Suppressor macrophage treated with lipopolysaccharide for 4 hours (primary cell): ENCODE results near the gene LAMB1.
A peak's percentile ranks its signal among the peaks of the same experiment; 100 is the strongest.

Experiments
- DNase-seq: peaks from one replicate; pipeline ENCODE4 v3.0.0-alpha.2; 2020

The LAMB1 gene

GRCh38 chr7:107996072-107996882 lies 6.7 kb downstream of the LAMB1 start:
- DNase-seq = no peak

GRCh38 chr7:107995184-107996071 lies 7.5 kb downstream of the LAMB1 start:
- DNase-seq = no peak

DNA sequence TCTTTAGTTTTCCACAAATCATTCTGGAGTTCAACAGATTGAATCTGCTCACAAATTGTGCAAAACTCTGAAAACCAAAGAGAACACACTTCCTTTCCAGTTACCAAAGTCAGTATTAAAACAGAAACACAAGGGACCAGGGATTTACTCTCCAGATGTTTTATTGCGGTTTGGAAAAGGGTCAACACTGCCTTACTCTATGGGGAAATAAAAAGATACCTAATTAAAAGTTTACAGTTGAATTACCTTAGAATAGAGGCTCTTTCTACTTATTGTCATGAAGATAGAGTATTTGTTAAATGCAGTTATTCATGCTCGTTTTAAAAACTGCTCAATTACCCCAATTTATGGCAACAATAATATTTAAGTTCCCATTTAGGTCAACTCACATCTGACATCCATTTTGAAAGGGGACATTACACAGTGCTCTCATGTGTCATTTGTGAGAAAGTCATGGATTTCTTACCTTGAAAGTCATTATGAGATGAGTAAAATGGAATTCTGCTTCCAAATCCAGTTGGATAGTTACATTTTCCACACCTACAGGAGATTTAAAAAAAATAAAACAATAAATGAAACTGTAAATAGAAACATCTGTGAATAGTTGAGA lies 8.4 kb downstream of the LAMB1 start:
- no peak for DNase-seq

DNA sequence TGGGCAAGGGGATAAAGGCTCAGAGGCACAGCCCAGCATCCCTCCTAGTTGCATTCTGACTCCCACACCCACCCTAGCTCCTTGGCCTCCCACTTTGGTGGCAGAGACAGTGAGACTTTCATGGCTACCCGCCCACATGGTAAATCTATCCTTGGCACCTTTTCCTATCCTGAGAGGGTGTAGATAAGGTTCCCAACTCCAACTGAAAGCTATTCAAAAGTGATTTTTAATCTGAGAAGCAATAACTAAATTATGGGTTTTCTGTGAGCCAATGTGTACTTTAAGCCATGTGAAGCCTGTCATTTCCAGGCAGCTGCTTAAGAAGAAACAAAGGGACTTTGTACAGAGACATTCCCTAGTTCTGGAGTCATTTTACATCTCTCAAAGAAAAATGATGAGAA lies 9.1 kb downstream of the LAMB1 start:
- DNase-seq = no peak

DNA sequence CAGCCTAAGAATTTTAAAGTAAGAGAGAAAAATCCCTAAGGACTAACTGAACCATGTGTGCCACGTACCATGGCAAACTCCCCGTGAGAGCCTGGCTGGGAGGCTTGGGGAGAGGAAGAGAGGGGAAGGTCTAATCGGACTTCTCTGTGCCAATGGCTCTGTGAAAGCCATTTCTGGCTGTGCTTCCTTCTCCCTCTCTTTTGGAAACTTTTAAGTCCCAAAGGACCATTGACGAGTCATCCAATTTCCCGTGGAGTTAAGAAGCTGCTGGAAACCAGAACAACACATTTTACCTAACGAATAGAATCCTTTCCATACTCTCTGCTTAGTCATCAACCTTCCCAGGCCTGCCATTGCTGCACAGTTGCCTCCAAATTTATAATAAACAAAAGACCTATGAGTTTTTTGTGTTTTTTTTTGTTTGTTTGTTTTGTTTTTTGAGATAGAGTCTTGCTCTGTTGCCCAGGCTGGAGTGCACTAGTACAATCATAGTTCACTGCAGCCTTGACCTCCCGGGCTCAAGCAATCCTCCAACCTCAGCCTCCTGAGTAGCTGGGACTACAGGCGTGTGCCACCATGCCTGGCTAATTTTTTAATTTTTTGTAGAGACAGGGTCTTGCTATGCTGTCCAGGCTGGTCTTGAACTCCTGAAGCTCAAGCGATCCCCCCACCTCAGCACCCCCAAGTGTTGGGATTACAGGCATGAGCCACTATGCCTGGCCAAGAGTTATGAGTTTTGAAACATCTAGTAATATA lies 13.2 kb downstream of the LAMB1 start:
- no peak for DNase-seq

- DNase-seq = no peak
These were observed 20.0 kb downstream of the LAMB1 start for GRCh38 chr7:107982918-107983389.

DNA sequence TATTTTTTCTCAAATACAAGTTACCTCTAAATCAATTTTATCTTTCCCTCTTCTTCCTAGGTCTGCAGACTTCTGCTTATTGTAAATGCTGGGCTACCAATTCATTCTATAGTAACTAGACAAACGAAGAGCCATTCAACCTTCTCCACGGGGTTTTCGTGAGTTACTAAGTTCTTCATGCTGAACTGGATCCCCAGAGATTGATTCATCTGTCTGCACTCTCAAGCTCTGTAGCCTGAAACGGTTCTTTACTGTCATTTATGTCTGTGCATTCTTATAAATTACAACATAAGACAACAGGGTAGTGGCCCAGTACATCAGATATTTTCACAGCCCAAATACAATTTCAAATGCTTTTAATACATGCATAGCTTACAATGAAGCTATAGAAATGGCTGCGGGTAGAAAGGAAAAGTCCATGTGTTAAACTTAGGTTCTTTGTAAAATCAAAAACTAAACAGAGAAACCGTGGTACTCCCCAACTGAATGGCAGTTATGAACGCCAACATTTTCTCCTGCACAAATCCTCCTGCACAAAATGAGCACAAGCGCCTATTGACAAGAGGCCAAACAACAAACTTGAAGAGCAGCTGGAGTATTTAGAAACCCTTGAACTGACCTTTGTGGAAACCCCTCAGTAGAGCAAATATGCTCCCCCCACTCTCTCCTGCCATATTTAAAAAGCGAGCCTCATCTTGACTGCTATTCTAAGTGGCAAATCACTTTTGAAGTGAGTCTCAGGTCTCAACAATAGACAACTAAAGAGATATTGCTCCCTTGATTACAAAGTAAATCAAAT lies 20.7 kb downstream of the LAMB1 start:
- DNase-seq = no peak

DNA sequence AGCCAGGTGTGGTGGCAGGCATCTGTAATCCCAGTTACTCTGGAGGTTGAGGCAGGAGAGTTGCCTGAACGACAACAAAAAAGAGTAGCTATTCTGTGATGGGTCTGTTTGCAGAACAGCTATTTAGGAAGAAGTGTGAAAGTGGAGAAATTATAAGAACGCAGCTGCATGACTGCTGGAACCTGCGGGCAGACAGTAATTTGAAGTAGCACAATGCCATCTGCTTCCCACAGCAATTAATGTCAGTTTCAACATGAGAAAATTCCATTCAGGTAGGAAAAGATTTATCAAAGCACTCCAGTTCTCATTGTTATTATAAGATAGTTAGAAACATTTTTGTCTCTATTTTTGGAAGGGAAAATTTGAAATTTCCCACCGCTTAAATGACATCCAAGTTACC lies 21.5 kb downstream of the LAMB1 start:
- DNase-seq = no peak

- no peak for DNase-seq
These were observed 22.2 kb downstream of the LAMB1 start for GRCh38 chr7:107980671-107981190.

DNA sequence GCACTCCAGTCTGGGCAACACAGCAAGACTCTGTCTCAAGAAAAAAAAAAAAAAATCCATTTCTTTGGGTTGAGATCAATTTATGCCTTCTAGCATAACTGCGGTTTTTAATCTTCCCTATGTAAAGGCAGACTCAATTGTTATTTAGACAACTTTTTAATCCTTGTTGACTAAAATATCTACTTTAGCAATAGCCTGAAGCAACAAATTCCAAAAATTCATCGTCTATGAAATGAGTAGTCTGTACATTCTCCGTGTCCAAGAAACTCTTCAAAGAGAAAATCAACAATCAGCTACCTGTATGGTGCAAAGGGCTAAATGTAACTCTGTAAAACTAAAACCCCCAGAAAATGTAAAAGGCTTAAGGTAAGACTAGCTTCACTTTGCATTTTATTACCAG lies 22.8 kb downstream of the LAMB1 start:
- no peak for DNase-seq

DNA sequence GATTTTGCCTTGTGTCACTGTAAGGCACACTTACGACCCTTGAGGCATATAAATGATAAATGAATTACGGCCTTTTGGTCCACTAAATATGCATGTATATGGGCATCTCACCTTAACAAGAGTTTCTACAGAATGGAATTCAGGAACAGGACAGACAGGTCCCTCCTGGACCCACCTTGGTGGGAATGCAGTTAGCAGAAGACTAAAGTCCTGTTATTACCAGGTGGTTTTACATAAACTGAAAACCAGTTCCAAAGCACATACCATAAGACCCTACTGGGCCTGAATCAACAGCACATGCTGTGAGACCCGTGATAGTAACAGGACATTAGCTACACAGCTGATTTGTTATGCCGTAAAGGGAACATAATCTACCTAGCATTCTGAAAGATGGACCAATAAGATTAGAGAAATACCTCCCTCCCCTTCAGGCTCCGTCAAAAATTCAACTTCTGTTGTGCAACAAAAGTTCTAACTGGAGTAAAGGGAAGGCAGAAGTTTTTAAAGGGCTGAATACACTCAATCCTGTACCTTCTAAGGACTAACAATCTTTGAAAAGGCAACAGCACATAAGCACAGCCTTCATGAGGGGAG lies 24.0 kb downstream of the LAMB1 start:
- DNase-seq = no peak

GRCh38 chr7:107977048-107977447 lies 25.9 kb downstream of the LAMB1 start:
- no peak for DNase-seq

GRCh38 chr7:107976620-107977019 lies 26.3 kb downstream of the LAMB1 start:
- DNase-seq = no peak

GRCh38 chr7:107975394-107976013 lies 27.5 kb downstream of the LAMB1 start:
- no peak for DNase-seq

DNA sequence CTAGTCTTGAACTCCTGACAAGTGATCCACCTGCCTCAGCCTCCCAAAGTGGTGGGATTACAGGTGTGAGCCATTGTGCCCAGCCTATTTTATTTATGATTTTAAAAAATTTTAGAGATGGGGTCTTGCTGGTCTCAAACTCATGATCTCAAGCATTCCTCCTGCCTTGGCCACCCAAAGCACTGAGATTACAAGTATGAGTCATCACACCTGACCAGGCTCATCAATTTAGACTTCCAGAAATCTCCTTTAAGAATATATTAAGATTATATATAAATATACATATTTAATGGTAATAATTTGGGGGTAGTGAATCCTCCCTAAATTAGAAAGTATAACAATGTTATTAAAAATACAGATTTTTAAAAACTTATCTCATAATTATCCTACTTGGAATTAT lies 29.1 kb downstream of the LAMB1 start:
- no peak for DNase-seq

- no peak for DNase-seq
These were observed 30.0 kb downstream of the LAMB1 start for GRCh38 chr7:107972941-107973376.

DNA sequence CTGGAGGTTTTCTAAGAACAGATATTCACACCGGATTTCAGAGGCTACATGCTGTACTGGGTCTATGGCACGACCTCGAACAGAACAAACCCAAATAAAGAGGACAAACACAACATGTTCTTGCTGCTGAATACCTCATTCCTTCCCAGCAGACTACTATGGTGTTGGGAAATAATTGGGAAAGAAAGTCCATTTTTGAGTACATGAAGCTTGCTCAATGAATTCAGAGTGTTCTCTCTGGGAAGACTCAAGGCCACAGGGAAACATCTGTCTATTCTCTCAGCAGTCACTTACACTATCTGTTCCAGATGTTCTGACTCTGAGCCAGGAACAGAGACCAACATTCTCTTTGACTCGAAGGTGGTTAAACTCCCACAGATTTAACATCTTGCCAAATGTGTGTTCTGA lies 30.9 kb downstream of the LAMB1 start:
- DNase-seq = peak; percentile 20

DNA sequence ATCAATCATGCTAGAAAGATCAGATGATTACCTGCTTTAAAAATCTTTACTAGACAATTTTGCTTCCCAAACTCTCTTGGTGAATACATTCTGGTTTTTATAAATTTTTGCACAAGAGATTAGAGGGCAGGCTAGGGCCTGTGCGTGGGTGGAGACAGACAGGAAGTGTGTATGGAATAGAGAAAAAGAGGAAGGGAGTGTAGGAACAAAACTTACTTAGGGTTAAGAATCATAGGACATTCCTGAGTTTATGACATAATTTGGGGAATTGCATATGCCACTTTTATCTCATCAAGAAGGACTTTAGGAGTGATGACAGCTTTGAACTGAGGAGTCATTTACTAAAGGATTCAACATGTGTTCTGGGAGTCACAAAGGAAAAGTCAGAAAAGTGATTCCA lies 31.3 kb downstream of the LAMB1 start:
- DNase-seq = peak; percentile 85

GRCh38 chr7:107971100-107971499 lies 31.9 kb downstream of the LAMB1 start:
- no peak for DNase-seq

- no peak for DNase-seq
These were observed 33.1 kb downstream of the LAMB1 start for GRCh38 chr7:107969856-107970255.

GRCh38 chr7:107968449-107968848 lies 34.5 kb downstream of the LAMB1 start:
- DNase-seq = no peak
